H1 (cell line): ENCODE results near the gene OSBPL5. TPM values are rescaled to one million over a fixed set of nuclear protein-coding genes. Genes with fewer than 3 reads are reported as not detected.

ENCODE experiments used
- CTCF ChIA-PET: fragments of 300-600 bp; sonication (Branson Sonifier 250); formaldehyde crosslinking; loops from one replicate; lab custom pipeline; 2021; ENCODE audit not compliant: partially characterized antibody; lab: Charles Lee
- POLR2A ChIA-PET: fragments of 300-600 bp; sonication (Branson Sonifier 250); formaldehyde crosslinking; loops from one replicate; lab custom pipeline; 2021; ENCODE audit warnings: inconsistent platforms; ENCODE audit not compliant: partially characterized antibody; lab: Charles Lee
- DNase-seq, 2 experiments: peaks; one replicate each; pipeline versions ENCODE4 v3.0.0 to v3.0.0-alpha.2; 2010 to 2022; ENCODE audit warnings: low spot score in 2 of 2, low read depth in 1 of 2, mixed read lengths in 1 of 2
- FAIRE-seq: peaks from 2 replicates; lab custom pipeline; 2011; peaks lifted over from hg19 to GRCh38; lab: Jason Lieb, UNC
- H2AFZ ChIP-seq: 2 replicates; pipeline ENCODE4 v1.8.1; 2012; ENCODE audit warnings: low read length, inconsistent platforms
- H2AK5ac ChIP-seq: 2 replicates; pipeline ENCODE4 v1.6.1; 2013; ENCODE audit warnings: low read depth, low read length
- H2BK120ac ChIP-seq: replicated peaks from 2 replicates; pipeline ENCODE3; 2013; ENCODE audit warnings: low read depth, low read length, inconsistent platforms
- H2BK12ac ChIP-seq: 2 replicates; pipeline ENCODE4 v1.6.1; 2013; ENCODE audit warnings: low read depth, low read length
- H2BK15ac ChIP-seq: 2 replicates; pipeline ENCODE4 v1.6.1; 2013; ENCODE audit warnings: low read length
- H2BK20ac ChIP-seq: 2 replicates; pipeline ENCODE4 v1.6.1; 2013; ENCODE audit warnings: low read length
- H2BK5ac ChIP-seq: 2 replicates; pipeline ENCODE4 v1.6.1; 2013; ENCODE audit warnings: low read depth, low read length
- H3K14ac ChIP-seq: 2 replicates; pipeline ENCODE4 v1.6.1; 2013; ENCODE audit warnings: inconsistent platforms; ENCODE audit not compliant: insufficient read length
- H3K18ac ChIP-seq: 2 replicates; pipeline ENCODE4 v1.6.1; 2013; ENCODE audit warnings: low read length; ENCODE audit errors: extremely low read depth
- H3K23ac ChIP-seq: 2 replicates; pipeline ENCODE4 v1.6.1; 2013; ENCODE audit warnings: inconsistent platforms; ENCODE audit not compliant: insufficient read length
- H3K23me2 ChIP-seq: 2 replicates; pipeline ENCODE4 v1.6.1; 2013; ENCODE audit warnings: low read depth, low read length
- H3K27ac ChIP-seq: 2 replicates; pipeline ENCODE4 v1.6.1; 2011; ENCODE audit warnings: low read depth, low read length, inconsistent platforms
- H3K27me3 ChIP-seq, 4 experiments: replicated peaks in 1 of 4; 1 replicate in 1 of 4; 2 replicates in 3 of 4; pipeline versions ENCODE4 v1.6.1 to v1.8.1; 2011 to 2013; ENCODE audit warnings: low read length in 3 of 4, mild to moderate bottlenecking in 3 of 4, inconsistent platforms in 2 of 4, mixed read lengths in 2 of 4, moderate library complexity in 1 of 4; ENCODE audit not compliant: control insufficient read depth in 3 of 4, insufficient read depth in 3 of 4; ENCODE audit errors: extremely low read depth in 1 of 4
- H3K36me3 ChIP-seq, 4 experiments: 2 replicates each; pipeline versions ENCODE4 v1.6.1 to v1.8.1; 2011 to 2013; ENCODE audit warnings: mild to moderate bottlenecking in 4 of 4, low read length in 3 of 4, moderate library complexity in 2 of 4, control low read depth in 1 of 4, inconsistent platforms in 1 of 4; ENCODE audit not compliant: insufficient read depth in 4 of 4, control insufficient read depth in 2 of 4
- H3K4ac ChIP-seq: replicated peaks from 2 replicates; pipeline ENCODE3; 2013; ENCODE audit warnings: low read length, low read depth, mixed read lengths, inconsistent platforms; ENCODE audit not compliant: insufficient read length
- H3K4me1 ChIP-seq, 4 experiments: replicated peaks in 1 of 4; 1 replicate in 1 of 4; 2 replicates in 3 of 4; pipeline versions ENCODE4 v1.6.1 to v1.8.1; 2011 to 2013; ENCODE audit warnings: low read length in 3 of 4, inconsistent platforms in 2 of 4, mixed read lengths in 1 of 4; ENCODE audit not compliant: insufficient read depth in 4 of 4, control insufficient read depth in 3 of 4
- H3K4me2 ChIP-seq, 2 experiments: 2 replicates each; pipeline versions ENCODE4 v1.6.1 to v1.8.1; 2011 to 2013; ENCODE audit warnings: low read depth in 2 of 2, low read length in 2 of 2, control low read depth in 1 of 2, inconsistent platforms in 1 of 2, mild to moderate bottlenecking in 1 of 2; ENCODE audit not compliant: insufficient read depth in 1 of 2
- H3K4me3 ChIP-seq, 4 experiments: fragments of 200-600, 300-600 bp in 1 of 4; sonication (generic), shearing (Covaris generic), sonication (Bioruptor Twin) in 1 of 4; 2 replicates each; pipeline versions ENCODE4 v1.5.1 to v1.8.1; 2011 to 2016; ENCODE audit warnings: low read length in 4 of 4, low read depth in 3 of 4, control low read depth in 2 of 4, inconsistent platforms in 2 of 4, mild to moderate bottlenecking in 2 of 4, mixed read lengths in 1 of 4, moderate library complexity in 1 of 4; ENCODE audit not compliant: insufficient read depth in 2 of 4; ENCODE audit errors: extremely low read depth in 1 of 4
- H3K56ac ChIP-seq: replicated peaks from 2 replicates; pipeline ENCODE3; 2013; ENCODE audit warnings: low read depth, mild to moderate bottlenecking, mixed read lengths, low read length, inconsistent platforms; ENCODE audit not compliant: insufficient read length
- H3K79me1 ChIP-seq: 2 replicates; pipeline ENCODE4 v1.6.1; 2013; ENCODE audit warnings: low read depth, low read length, control low read depth
- H3K79me2 ChIP-seq, 2 experiments: 2 replicates each; pipeline versions ENCODE4 v1.6.1 to v1.8.1; 2012 to 2013; ENCODE audit warnings: low read length in 2 of 2, mild to moderate bottlenecking in 2 of 2, inconsistent platforms in 1 of 2; ENCODE audit not compliant: insufficient read depth in 2 of 2, control insufficient read depth in 1 of 2
- H3K9ac ChIP-seq, 4 experiments: replicated peaks in 1 of 4; 1 replicate in 1 of 4; 2 replicates in 3 of 4; pipeline versions ENCODE4 v1.6.1 to v1.8.1; 2011 to 2013; ENCODE audit warnings: low read depth in 3 of 4, low read length in 3 of 4, control low read depth in 2 of 4, mild to moderate bottlenecking in 2 of 4, moderate library complexity in 2 of 4, inconsistent platforms in 1 of 4; ENCODE audit errors: extremely low read depth in 1 of 4
- H3K9me3 ChIP-seq, 2 experiments: 2 replicates each; pipeline versions ENCODE4 v1.6.1 to v1.8.1; 2012 to 2013; ENCODE audit warnings: mild to moderate bottlenecking in 2 of 2, moderate library complexity in 2 of 2, control low read depth in 1 of 2, inconsistent platforms in 1 of 2, low read depth in 1 of 2, low read length in 1 of 2, mixed read lengths in 1 of 2; ENCODE audit not compliant: insufficient read depth in 2 of 2
- H4K20me1 ChIP-seq, 2 experiments: replicated peaks in 1 of 2; 2 replicates each; pipeline versions ENCODE3 to v1.8.1; 2011 to 2013; ENCODE audit warnings: inconsistent platforms in 2 of 2, low read length in 2 of 2, mild to moderate bottlenecking in 1 of 2; ENCODE audit not compliant: insufficient read depth in 2 of 2, control insufficient read depth in 1 of 2
- H4K5ac ChIP-seq: 2 replicates; pipeline ENCODE4 v1.6.1; 2013; ENCODE audit warnings: low read length, low read depth, mixed read lengths, inconsistent platforms; ENCODE audit not compliant: insufficient read length
- H4K8ac ChIP-seq: 2 replicates; pipeline ENCODE4 v1.8.0; 2013; ENCODE audit warnings: mild to moderate bottlenecking, moderate library complexity, low read length, inconsistent platforms; ENCODE audit not compliant: insufficient read depth; ENCODE audit errors: extremely low read depth
- H4K91ac ChIP-seq: replicated peaks from 2 replicates; pipeline ENCODE3; 2013; ENCODE audit warnings: low read length, mixed read lengths, inconsistent platforms; ENCODE audit not compliant: insufficient read length
- EGR1 ChIP-seq: IDR thresholded peaks from 2 replicates; pipeline ENCODE4 v1.6.1; 2011; ENCODE audit warnings: low read depth, low read length, borderline replicate concordance
- WGBS, 2 experiments: shearing (Covaris generic) in 1 of 2; methylation state at CpG; one replicate each; pipeline versions ENCODE4 v1.1.6 to v1.1.7; 2013 to 2015; ENCODE audit warnings: low lambda C conversion rate in 2 of 2, mixed read lengths in 2 of 2, inconsistent platforms in 1 of 2, low coverage in 1 of 2, missing lambda C conversion rate in 1 of 2; ENCODE audit not compliant: insufficient replicate concordance in 2 of 2, insufficient coverage in 1 of 2, insufficient read length in 1 of 2; ENCODE audit errors: extremely low coverage in 1 of 2, missing lambda C conversion rate in 1 of 2; 5-methylcytosine and 5-hydroxymethylcytosine counted together
- polyA plus RNA-seq, 7 experiments: library from polyadenylated mRNA; depleted of rRNA in 3 of 7; stranded (reverse) in 5 of 7; unstranded in 2 of 7; fragments of >200 nt in 5 of 7; fragments of 200-250 nt in 2 of 7; gene quantifications; 1 replicate in 5 of 7; 2 replicates in 1 of 7; 4 replicates in 1 of 7; pipeline versions ENCODE4 v1.2.1 to v1.2.3, GENCODE V29; 2011 to 2013; ENCODE audit warnings: missing spikeins in 2 of 7, mixed read lengths in 2 of 7
- total RNA-seq: library from RNA; stranded (reverse); fragmentation: NEBNext Ultra II Directional; extraction: Animal tissue kit (Norgen Biotek cat#: 25700); gene quantifications from 2 replicates; pipeline ENCODE4 v1.2.1, GENCODE V29; 2021

OSBPL5 gene
- total and polyA plus RNA-seq, 2 of the 8 experiments (the other 6 are each of a cell fraction or from before 2014, with no cell fraction given), result 3.4 to 9.9 TPM

- Histone ChIP-seq H2BK20ac (no peak overlapping the region), H2BK12ac (0 out of 2 replicates have a peak overlapping the region, but pooled peaks have one; percentile 60), H2BK5ac (0 out of 2 replicates have a peak overlapping the region, but pooled peaks have one; percentile 35), H4K5ac (no peak overlapping the region), H3K9me3 (no peaks in the 10 kb centered on the region), H3K4me1 (peaks cover 0 to 9% (median 3%) of the 10 kb centered on the region in 4 experiments; a peak in 4 of 7 replicates), H3K23ac (no peak overlapping the region), H3K56ac (no peak overlapping the region), H3K4ac (peak overlapping the region; percentile 25), H3K18ac (no peak overlapping the region), H3K9ac (no peak overlapping the region), H3K4me3 (no peak overlapping the region), H4K8ac (no peak overlapping the region), H3K27me3 (no peaks in the 10 kb centered on the region; a peak in 2 of 7 replicates), H4K20me1 (no peaks in the 10 kb centered on the region), H2AFZ (no peak overlapping the region), H3K36me3 (no peaks in the 10 kb centered on the region), H3K4me2 (no peak overlapping the region), H3K23me2 (no peaks in the 10 kb centered on the region), H3K79me2 (no peaks in the 10 kb centered on the region), H4K91ac (no peak overlapping the region), H3K14ac (no peak overlapping the region), H2BK120ac (no peak overlapping the region), H3K27ac (no peak overlapping the region), H2BK15ac (peak overlapping the region; percentile 81), H3K79me1 (peaks cover 3% of the 10 kb centered on the region; the same call in 1 of the 2 replicates), H2AK5ac (0 out of 2 replicates have a peak overlapping the region, but pooled peaks have one; percentile 53)
- no peak for FAIRE-seq
- WGBS, 2 experiments, result 86% methylated on average over 19 of the region's 23 CpGs; no CpG with 5 or more reads in 1 of the 2 experiments
- DNase-seq, result peak in 1 of 2 experiments; percentile 48
- POLR2A ChIA-PET, result interaction anchor here (0.6 to 1.5 kb wide), 3 partner anchors 9 to 28 kb away, joined by 3 read pairs; no protein-coding TSS in a partner anchor
- CTCF ChIA-PET, result interaction anchor here (0.6 to 12.0 kb wide), 13 partner anchors 7 to 111 kb away, joined by 3 to 99 read pairs (median 4); no protein-coding TSS in a partner anchor
- no peak for TF ChIP-seq EGR1
These were observed 31.3 kb upstream of the OSBPL5 start for GRCh38 chr11:3196161-3197043.
